Neural crest cell (in vitro differentiated cells): ENCODE measurements around the gene CTNNA3. TPM values are rescaled to one million over a fixed set of nuclear protein-coding genes. Genes with fewer than 3 reads are reported as not detected.

Experiments used
- DNase-seq: peaks from one replicate; pipeline ENCODE4 v3.0.0; 2021; ENCODE audit warnings: low read depth, mixed read lengths, low spot score
- H3K27ac Mint-ChIP-seq: one replicate; pipeline ENCODE4 v1.8.0; 2021; ENCODE audit warnings: mild to moderate bottlenecking, mixed read lengths; ENCODE audit not compliant: unreplicated experiment
- H3K27me3 Mint-ChIP-seq: 2 replicates; pipeline ENCODE4 v1.8.0; 2021; ENCODE audit warnings: low read depth, mild to moderate bottlenecking, mixed read lengths
- H3K36me3 Mint-ChIP-seq: 2 replicates; pipeline ENCODE4 v1.8.0; 2021; ENCODE audit warnings: low read depth, mild to moderate bottlenecking, mixed read lengths
- H3K4me1 Mint-ChIP-seq: 2 replicates; pipeline ENCODE4 v1.8.0; 2021; ENCODE audit warnings: mixed read lengths
- H3K4me3 Mint-ChIP-seq: one replicate; pipeline ENCODE4 v1.8.0; 2021; ENCODE audit warnings: mild to moderate bottlenecking, mixed read lengths
- H3K9me3 Mint-ChIP-seq: 2 replicates; pipeline ENCODE4 v1.8.0; 2021; ENCODE audit warnings: mixed read lengths
- CTCF ChIP-seq: fragments of 200-600 bp; sonication (generic); conservative IDR thresholded peaks from 2 replicates; pipeline ENCODE4 v1.5.0; 2021; ENCODE audit warnings: antibody characterized with exemption, mild to moderate bottlenecking
- total RNA-seq: library from RNA; stranded (reverse); gene quantifications from 2 replicates; pipeline ENCODE4 v1.2.1, GENCODE V29; 2021

Gene CTNNA3
- total RNA-seq, 1 donor from 2014 or later = 4.7 TPM

- peaks cover 4% of the 10 kb centered on the region for H3K9me3 Mint-ChIP-seq
- no peak for TF ChIP-seq CTCF
- H3K27me3 Mint-ChIP-seq = no peaks in the 10 kb centered on the region
- no peak for DNase-seq
- no peaks in the 10 kb centered on the region for H3K36me3 Mint-ChIP-seq
- peaks cover 40% of the 10 kb centered on the region for H3K4me1 Mint-ChIP-seq
- no peak overlapping the region for H3K4me3 Mint-ChIP-seq
- no peak overlapping the region for H3K27ac Mint-ChIP-seq
Observed at GRCh38 chr10:67606572-67606971, 89.4 kb downstream of the CTNNA3 start.

- no peak for DNase-seq
- Mint-ChIP-seq H3K4me3 (no peak overlapping the region), H3K9me3 (peaks cover 6% of the 10 kb centered on the region), H3K36me3 (no peaks in the 10 kb centered on the region), H3K4me1 (peaks cover 21% of the 10 kb centered on the region), H3K27ac (no peak overlapping the region), H3K27me3 (no peaks in the 10 kb centered on the region)
- no peak for TF ChIP-seq CTCF
Observed at GRCh38 chr10:67603701-67604100, 92.3 kb downstream of the CTNNA3 start.

- Mint-ChIP-seq H3K27me3 (no peaks in the 10 kb centered on the region), H3K36me3 (no peaks in the 10 kb centered on the region), H3K4me3 (no peak overlapping the region)
Observed at GRCh38 chr10:67603086-67603485, 92.9 kb downstream of the CTNNA3 start.

GRCh38 chr10:67602268-67602950, 93.6 kb downstream of the CTNNA3 start:
- Mint-ChIP-seq H3K27ac (no peak overlapping the region), H3K4me1 (peaks cover 16% of the 10 kb centered on the region), H3K27me3 (no peaks in the 10 kb centered on the region), H3K9me3 (peaks cover 6% of the 10 kb centered on the region), H3K36me3 (no peaks in the 10 kb centered on the region), H3K4me3 (no peak overlapping the region)
- no peak for TF ChIP-seq CTCF
- no peak for DNase-seq

More at GRCh38 chr10:67603086-67603485, 92.9 kb downstream of the CTNNA3 start:
- Mint-ChIP-seq H3K4me1 (peaks cover 21% of the 10 kb centered on the region), H3K9me3 (peaks cover 6% of the 10 kb centered on the region), H3K27ac (no peak overlapping the region)
- TF ChIP-seq CTCF = no peak
- no peak for DNase-seq

GRCh38 chr10:67599597-67599996, 96.4 kb downstream of the CTNNA3 start:
- Mint-ChIP-seq H3K9me3 (peaks cover 14% of the 10 kb centered on the region), H3K4me3 (no peak overlapping the region), H3K27me3 (no peaks in the 10 kb centered on the region), H3K27ac (no peak overlapping the region), H3K36me3 (no peaks in the 10 kb centered on the region), H3K4me1 (no peaks in the 10 kb centered on the region)
- no peak for DNase-seq
- no peak for TF ChIP-seq CTCF
